Type B pancreatic cell (in vitro differentiated cells): ENCODE results near the gene CYP1B1. TPM values are rescaled to one million over a fixed set of nuclear protein-coding genes. Genes with fewer than 3 reads are reported as not detected.

Experiments used
- DNase-seq: peaks from one replicate; pipeline ENCODE4 v3.0.0; 2021; ENCODE audit warnings: mixed read lengths; ENCODE audit not compliant: unreplicated experiment; ENCODE audit errors: extremely low spot score
- H3K27ac Mint-ChIP-seq: 2 replicates; pipeline ENCODE4 v1.8.0; 2021; ENCODE audit warnings: mild to moderate bottlenecking, mixed read lengths
- H3K27me3 Mint-ChIP-seq: 2 replicates; pipeline ENCODE4 v1.8.0; 2021; ENCODE audit warnings: mixed read lengths
- H3K36me3 Mint-ChIP-seq: 2 replicates; pipeline ENCODE4 v1.8.0; 2021; ENCODE audit warnings: mixed read lengths
- H3K4me1 Mint-ChIP-seq: one replicate; pipeline ENCODE4 v1.8.0; 2021; ENCODE audit warnings: mixed read lengths; ENCODE audit not compliant: unreplicated experiment
- H3K4me3 Mint-ChIP-seq: 2 replicates; pipeline ENCODE4 v1.8.0; 2021; ENCODE audit warnings: mild to moderate bottlenecking, mixed read lengths
- H3K9me3 Mint-ChIP-seq: 2 replicates; pipeline ENCODE4 v1.8.0; 2021; ENCODE audit warnings: mixed read lengths
- CTCF ChIP-seq: fragments of 200-600 bp; sonication (generic); conservative IDR thresholded peaks from 2 replicates; pipeline ENCODE4 v1.5.0; 2021; ENCODE audit warnings: antibody characterized with exemption, mild to moderate bottlenecking
- long read RNA-seq: library from polyadenylated mRNA; unstranded; transcript quantifications from one replicate; pipeline ENCODE4 v2.0.0, GENCODE V29; 2020
- total RNA-seq: library from RNA; stranded (reverse); gene quantifications from 2 replicates; pipeline ENCODE4 v1.2.1, GENCODE V29; 2021; ENCODE audit warnings: low replicate concordance

CYP1B1 gene
- 176 and 360 TPM in 2 replicates for total RNA-seq
- long read RNA-seq, full-length matches to known transcripts, result 835 of 1,258 reads
- long read RNA-seq, partial matches to known transcripts, result 278 of 1,258 reads
- long read RNA-seq, other reads (novel, unspliced or antisense), result 145 of 1,258 reads

GRCh38 chr2:38075507-38076151, at the start of gene CYP1B1:
Gene CYP1B1, minus strand, starts transcription at chr2:38076151. Its CDS starts 763 bp downstream, at chr2:38075388.
- Mint-ChIP-seq H3K4me3 (peak within 1 kb of the TSS; percentile 94), H3K4me1 (peaks cover 21% of the 10 kb centered on the region)
- peak; percentile 72 for DNase-seq

GRCh38 chr2:38125007-38125406, 49.1 kb upstream of the CYP1B1 start:
- no peak overlapping the region for H3K4me3 Mint-ChIP-seq

More at GRCh38 chr2:38075507-38076151, at the start of gene CYP1B1:
- Mint-ChIP-seq H3K36me3 (peaks cover 36% of the 10 kb centered on the region), H3K9me3 (no peaks in the 10 kb centered on the region), H3K27me3 (peaks cover 41% of the 10 kb centered on the region), H3K27ac (peak within 1 kb of the TSS; percentile 98)
- TF ChIP-seq CTCF, result no peak

GRCh38 chr2:38123911-38124310, 48.0 kb upstream of the CYP1B1 start:
- H3K27ac Mint-ChIP-seq, result no peak overlapping the region
- peaks cover 8% of the 10 kb centered on the region for H3K9me3 Mint-ChIP-seq
- peaks cover 33% of the 10 kb centered on the region for H3K4me1 Mint-ChIP-seq
- no peak overlapping the region for H3K4me3 Mint-ChIP-seq
- peaks cover 24% of the 10 kb centered on the region for H3K36me3 Mint-ChIP-seq
- no peak for TF ChIP-seq CTCF
- no peak for DNase-seq
- H3K27me3 Mint-ChIP-seq, result no peaks in the 10 kb centered on the region

More at GRCh38 chr2:38125007-38125406, 49.1 kb upstream of the CYP1B1 start:
- DNase-seq, result no peak
- H3K27ac Mint-ChIP-seq, result no peak overlapping the region
- H3K9me3 Mint-ChIP-seq, result peaks cover 8% of the 10 kb centered on the region
- no peaks in the 10 kb centered on the region for H3K27me3 Mint-ChIP-seq
- TF ChIP-seq CTCF, result no peak
- peaks cover 24% of the 10 kb centered on the region for H3K36me3 Mint-ChIP-seq
- peaks cover 27% of the 10 kb centered on the region for H3K4me1 Mint-ChIP-seq

GRCh38 chr2:38122344-38122743, 46.4 kb upstream of the CYP1B1 start:
- Mint-ChIP-seq H3K4me1 (peaks cover 33% of the 10 kb centered on the region), H3K4me3 (no peak overlapping the region), H3K27ac (no peak overlapping the region), H3K36me3 (peaks cover 15% of the 10 kb centered on the region), H3K9me3 (peaks cover 8% of the 10 kb centered on the region), H3K27me3 (no peaks in the 10 kb centered on the region)
- no peak for TF ChIP-seq CTCF
- no peak for DNase-seq

GRCh38 chr2:38121481-38121880, 45.5 kb upstream of the CYP1B1 start:
- no peaks in the 10 kb centered on the region for H3K27me3 Mint-ChIP-seq
- peaks cover 1% of the 10 kb centered on the region for H3K9me3 Mint-ChIP-seq
- H3K27ac Mint-ChIP-seq, result no peak overlapping the region
- DNase-seq, result no peak
- H3K36me3 Mint-ChIP-seq, result peaks cover 8% of the 10 kb centered on the region
- H3K4me1 Mint-ChIP-seq, result peaks cover 33% of the 10 kb centered on the region
- no peak for TF ChIP-seq CTCF
- H3K4me3 Mint-ChIP-seq, result no peak overlapping the region
